Mesothelial cell of epicardium (in vitro differentiated cells): Measurements from ENCODE around the gene IGSF3. TPM values are rescaled to one million over a fixed set of nuclear protein-coding genes. Genes with fewer than 3 reads are reported as not detected.
"Not testable (repeated sequence)": the region's sequence is repeated elsewhere in the genome, so short reads cannot be mapped to it uniquely, and the experiment has no call there.

ENCODE experiments used
- DNase-seq, 2 experiments: peaks; one replicate each; pipeline ENCODE4 v3.0.0; 2021; ENCODE audit warnings: low spot score in 2 of 2; ENCODE audit not compliant: unreplicated experiment in 2 of 2
- H3K27ac Mint-ChIP-seq: 2 replicates; pipeline ENCODE4 v1.8.0; 2021; ENCODE audit warnings: mixed read lengths
- H3K27me3 Mint-ChIP-seq: 2 replicates; pipeline ENCODE4 v1.8.0; 2021; ENCODE audit warnings: low read depth, mixed read lengths
- H3K36me3 Mint-ChIP-seq: 2 replicates; pipeline ENCODE4 v1.8.0; 2021; ENCODE audit warnings: mixed read lengths
- H3K4me1 Mint-ChIP-seq: 2 replicates; pipeline ENCODE4 v1.8.0; 2021; ENCODE audit warnings: mixed read lengths
- H3K4me3 Mint-ChIP-seq: 2 replicates; pipeline ENCODE4 v1.8.0; 2021; ENCODE audit warnings: mild to moderate bottlenecking, moderate library complexity, mixed read lengths
- H3K9me3 Mint-ChIP-seq: 2 replicates; pipeline ENCODE4 v1.8.0; 2021; ENCODE audit warnings: mixed read lengths
- total RNA-seq: library from RNA; stranded (reverse); gene quantifications from 3 replicates; pipeline ENCODE4 v1.2.1, GENCODE V29; 2021
- TF ChIP-seq, protein P1 (sequence below): fragments of 200-600 bp; sonication (generic); IDR thresholded peaks from one replicate; pipeline ENCODE4 v1.5.0; 2021; ENCODE audit warnings: antibody characterized with exemption; ENCODE audit not compliant: unreplicated experiment

The IGSF3 gene
- total RNA-seq, 1 donor from 2014 or later: 59.2 TPM

DNA sequence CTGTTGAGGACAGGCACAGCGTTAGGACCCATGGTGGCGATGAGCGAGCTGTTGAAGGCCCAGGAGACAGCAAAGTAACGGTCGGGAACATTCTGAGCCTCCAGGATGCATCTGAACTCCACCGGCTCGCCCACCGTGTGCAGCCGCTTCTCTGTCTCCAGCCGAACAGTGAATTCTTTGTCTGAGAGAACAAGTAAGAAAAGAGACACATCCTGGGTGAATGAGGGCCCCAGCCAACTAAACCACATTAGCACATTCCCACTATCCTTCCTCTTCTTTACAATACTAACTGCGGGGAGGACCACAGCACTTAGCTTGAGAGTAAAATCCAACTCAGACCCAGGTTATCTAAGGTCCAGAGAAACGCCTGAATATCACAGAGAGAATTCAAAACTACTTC is 59.4 kb downstream of the IGSF3 start:
- not testable (repeated sequence) for H3K36me3 Mint-ChIP-seq, H3K4me3 Mint-ChIP-seq, H3K9me3 Mint-ChIP-seq, H3K27ac Mint-ChIP-seq, DNase-seq, H3K27me3 Mint-ChIP-seq, H3K4me1 Mint-ChIP-seq

GRCh38 chr1:116607463-116607862 is 60.1 kb downstream of the IGSF3 start:
- not testable (repeated sequence) for H3K4me3 Mint-ChIP-seq, H3K36me3 Mint-ChIP-seq, DNase-seq, H3K4me1 Mint-ChIP-seq, H3K27me3 Mint-ChIP-seq, H3K27ac Mint-ChIP-seq, H3K9me3 Mint-ChIP-seq

DNA sequence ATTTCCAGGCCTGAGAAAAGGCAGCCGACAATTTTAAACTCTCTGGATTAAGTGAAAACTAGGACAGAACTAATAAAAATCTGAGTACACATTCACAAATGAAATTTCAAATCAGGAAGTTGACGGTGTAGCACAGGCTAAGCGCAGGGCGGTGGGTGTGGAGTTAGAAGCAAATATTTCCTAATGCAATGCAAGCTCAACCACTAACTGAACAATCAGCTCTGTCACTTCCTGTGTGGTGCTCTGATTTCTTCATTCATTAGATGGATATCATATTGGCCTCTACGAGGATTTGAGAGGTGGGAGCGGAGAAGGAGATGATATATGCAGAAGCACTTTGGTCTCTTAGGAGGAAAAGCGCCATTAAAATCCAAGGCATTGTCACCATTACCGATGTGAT is 61.5 kb downstream of the IGSF3 start:
- not testable (repeated sequence) for H3K36me3 Mint-ChIP-seq, DNase-seq, H3K4me3 Mint-ChIP-seq, H3K4me1 Mint-ChIP-seq, H3K9me3 Mint-ChIP-seq, H3K27me3 Mint-ChIP-seq
- peak overlapping the region; percentile 24 for H3K27ac Mint-ChIP-seq

DNA sequence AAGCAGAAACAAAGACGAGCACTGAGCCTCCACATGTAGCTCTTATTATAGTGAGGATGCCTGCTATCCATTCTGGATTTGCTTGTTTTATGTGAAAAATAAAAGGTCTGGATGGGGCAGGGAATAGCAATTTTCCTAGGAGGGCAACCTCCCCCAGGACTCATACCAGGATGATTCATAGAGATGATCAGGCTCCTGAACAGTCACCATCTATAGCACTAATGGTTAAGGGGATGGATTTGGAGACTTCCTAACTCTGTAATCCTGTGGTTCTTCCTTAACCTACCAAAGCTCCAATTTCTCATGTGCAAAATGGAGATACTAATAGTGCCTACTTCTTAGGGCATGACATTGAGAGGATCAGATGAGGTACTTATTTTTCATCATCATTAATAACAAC is 62.2 kb downstream of the IGSF3 start:
- H3K4me1 Mint-ChIP-seq: no peaks in the 10 kb centered on the region
- no peak overlapping the region for H3K27ac Mint-ChIP-seq
- DNase-seq: no peak
- no peaks in the 10 kb centered on the region for H3K27me3 Mint-ChIP-seq
- no peaks in the 10 kb centered on the region for H3K9me3 Mint-ChIP-seq
- H3K36me3 Mint-ChIP-seq: no peaks in the 10 kb centered on the region
- TF ChIP-seq, protein P1, sequence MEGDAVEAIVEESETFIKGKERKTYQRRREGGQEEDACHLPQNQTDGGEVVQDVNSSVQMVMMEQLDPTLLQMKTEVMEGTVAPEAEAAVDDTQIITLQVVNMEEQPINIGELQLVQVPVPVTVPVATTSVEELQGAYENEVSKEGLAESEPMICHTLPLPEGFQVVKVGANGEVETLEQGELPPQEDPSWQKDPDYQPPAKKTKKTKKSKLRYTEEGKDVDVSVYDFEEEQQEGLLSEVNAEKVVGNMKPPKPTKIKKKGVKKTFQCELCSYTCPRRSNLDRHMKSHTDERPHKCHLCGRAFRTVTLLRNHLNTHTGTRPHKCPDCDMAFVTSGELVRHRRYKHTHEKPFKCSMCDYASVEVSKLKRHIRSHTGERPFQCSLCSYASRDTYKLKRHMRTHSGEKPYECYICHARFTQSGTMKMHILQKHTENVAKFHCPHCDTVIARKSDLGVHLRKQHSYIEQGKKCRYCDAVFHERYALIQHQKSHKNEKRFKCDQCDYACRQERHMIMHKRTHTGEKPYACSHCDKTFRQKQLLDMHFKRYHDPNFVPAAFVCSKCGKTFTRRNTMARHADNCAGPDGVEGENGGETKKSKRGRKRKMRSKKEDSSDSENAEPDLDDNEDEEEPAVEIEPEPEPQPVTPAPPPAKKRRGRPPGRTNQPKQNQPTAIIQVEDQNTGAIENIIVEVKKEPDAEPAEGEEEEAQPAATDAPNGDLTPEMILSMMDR: no peak
- no peak overlapping the region for H3K4me3 Mint-ChIP-seq

DNA sequence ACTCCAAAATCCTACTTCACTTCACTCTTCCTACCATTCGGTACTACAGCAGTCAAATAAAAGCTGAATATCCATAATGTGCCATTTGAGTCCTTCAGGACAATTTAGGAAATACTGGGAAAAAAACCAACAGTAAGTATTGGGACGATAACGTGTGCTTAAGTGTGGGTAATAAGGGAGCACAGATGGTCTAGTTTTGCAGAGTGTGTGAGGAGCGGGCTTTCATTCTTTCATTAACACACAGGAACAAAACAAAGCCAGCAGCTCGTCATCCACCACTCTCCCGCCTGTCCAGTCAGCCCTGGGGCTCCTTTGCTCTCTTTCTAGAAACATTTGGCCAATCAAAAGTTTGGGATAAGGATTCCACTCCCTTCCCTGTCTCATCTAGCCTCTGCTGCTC is 63.1 kb downstream of the IGSF3 start:
- not testable (repeated sequence) for DNase-seq, H3K36me3 Mint-ChIP-seq, H3K27ac Mint-ChIP-seq, H3K27me3 Mint-ChIP-seq, H3K9me3 Mint-ChIP-seq, H3K4me3 Mint-ChIP-seq, H3K4me1 Mint-ChIP-seq

GRCh38 chr1:116603646-116604045 is 63.9 kb downstream of the IGSF3 start:
- not testable (repeated sequence) for H3K27me3 Mint-ChIP-seq, DNase-seq, H3K4me3 Mint-ChIP-seq, H3K9me3 Mint-ChIP-seq, H3K36me3 Mint-ChIP-seq, H3K27ac Mint-ChIP-seq, H3K4me1 Mint-ChIP-seq

DNA sequence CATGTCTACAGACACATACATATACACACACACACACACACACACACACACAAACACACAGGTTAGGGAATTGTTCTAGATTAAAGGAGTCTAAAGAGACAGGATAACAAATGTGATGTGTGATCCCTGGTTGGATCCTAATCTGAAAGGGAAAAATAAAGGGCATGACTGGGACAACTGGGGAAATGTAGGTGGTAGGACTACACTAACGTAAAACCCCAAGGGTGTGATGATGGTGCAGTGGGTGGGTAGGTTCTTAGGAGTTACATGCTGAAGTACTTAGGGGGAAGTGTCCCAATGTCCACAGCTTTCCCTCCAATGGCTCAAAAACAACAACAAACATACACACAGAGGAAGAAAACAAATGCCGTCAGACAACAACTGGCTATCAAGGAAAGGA is 68.2 kb downstream of the IGSF3 start:
- H3K4me3 Mint-ChIP-seq, H3K27ac Mint-ChIP-seq, H3K4me1 Mint-ChIP-seq, H3K36me3 Mint-ChIP-seq, H3K9me3 Mint-ChIP-seq, DNase-seq, H3K27me3 Mint-ChIP-seq: not testable (repeated sequence)

- not testable (repeated sequence) for H3K9me3 Mint-ChIP-seq, DNase-seq, H3K27ac Mint-ChIP-seq, H3K4me3 Mint-ChIP-seq, H3K27me3 Mint-ChIP-seq, H3K36me3 Mint-ChIP-seq, H3K4me1 Mint-ChIP-seq
Measured at GRCh38 chr1:116598420-116599036, 69.0 kb downstream of the IGSF3 start.

GRCh38 chr1:116597388-116597787 is 70.1 kb downstream of the IGSF3 start:
- not testable (repeated sequence) for H3K4me1 Mint-ChIP-seq, H3K9me3 Mint-ChIP-seq, DNase-seq, H3K27me3 Mint-ChIP-seq, H3K36me3 Mint-ChIP-seq, H3K4me3 Mint-ChIP-seq, H3K27ac Mint-ChIP-seq

DNA sequence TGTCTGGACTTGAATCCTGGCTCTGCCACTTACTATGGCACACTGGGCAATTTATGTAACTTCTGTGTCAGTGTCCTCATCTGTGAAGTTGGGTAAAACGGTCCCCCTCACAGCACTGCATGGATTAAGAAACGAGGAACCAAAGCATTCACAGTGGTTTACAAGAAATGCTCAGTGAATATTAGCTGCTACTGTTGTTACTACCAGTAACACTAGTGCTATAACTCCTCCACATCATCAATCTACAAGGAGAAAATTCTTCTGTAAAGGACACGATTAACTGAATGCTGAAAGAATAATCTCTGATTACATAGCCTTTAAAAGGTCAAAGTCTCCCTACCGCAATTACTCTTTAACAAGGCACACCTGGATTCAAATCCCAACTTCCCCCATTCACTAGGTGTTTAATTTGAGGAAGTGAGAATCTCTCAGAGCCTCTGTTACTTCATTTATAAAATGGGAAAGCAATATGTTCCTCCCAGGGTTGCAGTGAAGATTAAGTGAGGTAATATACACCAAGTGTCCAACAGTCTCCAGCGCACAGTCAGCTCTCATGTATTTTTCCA is 70.7 kb downstream of the IGSF3 start:
- not testable (repeated sequence) for H3K4me3 Mint-ChIP-seq, H3K36me3 Mint-ChIP-seq, H3K27ac Mint-ChIP-seq, H3K4me1 Mint-ChIP-seq, H3K27me3 Mint-ChIP-seq, H3K9me3 Mint-ChIP-seq, DNase-seq
